CD4-positive, alpha-beta T cell (primary cell): ENCODE data around the gene SH2D5. TPM values are rescaled to one million over a fixed set of nuclear protein-coding genes. Genes with fewer than 3 reads are reported as not detected.

ENCODE experiments used
- ATAC-seq: fragments of 200-7000 bp; cut with Tn5 transposase; one replicate; pipeline ENCODE4 v1.10.0; 2022; ENCODE audit warnings: mild to moderate bottlenecking; ENCODE audit not compliant: poor library complexity
- CTCF ChIA-PET: fragments of 350-600 bp; sonication (Branson Sonifier 250); formaldehyde crosslinking; loops from one replicate; lab custom pipeline; 2021; ENCODE audit warnings: antibody characterized with exemption, inconsistent platforms; lab: Charles Lee
- POLR2A ChIA-PET: fragments of 350-600 bp; sonication (Branson Sonifier 250); formaldehyde crosslinking; loops from one replicate; lab custom pipeline; 2021; ENCODE audit warnings: antibody characterized with exemption, inconsistent platforms; lab: Charles Lee
- DNase-seq, 14 experiments: peaks; one replicate each; pipeline ENCODE4 v3.0.0-alpha.2; 2013 to 2020; ENCODE audit warnings: mixed read lengths in 2 of 14
- H3K27ac ChIP-seq, 2 donors: one replicate each; pipeline versions ENCODE4 v1.5.1 to v1.7.0; 2013; ENCODE audit warnings: low read length in 2 of 2, low read depth in 1 of 2, mild to moderate bottlenecking in 1 of 2
- H3K27me3 ChIP-seq, 2 experiments: 1 replicate in 1 of 2; 2 replicates in 1 of 2; pipeline versions ENCODE4 v1.6.1 to v1.7.0; 2013; ENCODE audit warnings: low read length in 2 of 2, control low read depth in 1 of 2, mild to moderate bottlenecking in 1 of 2, moderate library complexity in 1 of 2; ENCODE audit not compliant: insufficient read depth in 2 of 2, control insufficient read depth in 1 of 2
- H3K36me3 ChIP-seq: one replicate; pipeline ENCODE4 v1.6.1; 2013; ENCODE audit warnings: low read length, control low read depth; ENCODE audit not compliant: insufficient read depth
- H3K4me1 ChIP-seq: one replicate; pipeline ENCODE4 v1.6.1; 2013; ENCODE audit warnings: low read length, control low read depth; ENCODE audit not compliant: insufficient read depth
- H3K4me3 ChIP-seq: one replicate; pipeline ENCODE4 v1.5.1; 2013; ENCODE audit warnings: mild to moderate bottlenecking, low read length, moderate library complexity
- H3K9me3 ChIP-seq, 2 experiments: 1 replicate in 1 of 2; 2 replicates in 1 of 2; pipeline versions ENCODE4 v1.6.1 to v1.7.0; 2013; ENCODE audit warnings: low read length in 2 of 2, mild to moderate bottlenecking in 2 of 2, control low read depth in 1 of 2, moderate library complexity in 1 of 2; ENCODE audit not compliant: control insufficient read depth in 1 of 2, insufficient read depth in 1 of 2
- H3K27ac Mint-ChIP-seq: one replicate; pipeline ENCODE4 v1.8.0; 2020; ENCODE audit warnings: mixed read lengths
- H3K27me3 Mint-ChIP-seq: one replicate; pipeline ENCODE4 v1.8.0; 2021; ENCODE audit warnings: mixed read lengths
- H3K36me3 Mint-ChIP-seq: one replicate; pipeline ENCODE4 v1.8.0; 2021; ENCODE audit warnings: low read depth, mixed read lengths
- H3K4me1 Mint-ChIP-seq: one replicate; pipeline ENCODE4 v1.8.0; 2021; ENCODE audit warnings: low read depth, mixed read lengths
- H3K4me3 Mint-ChIP-seq: one replicate; pipeline ENCODE4 v1.8.0; 2020; ENCODE audit warnings: mild to moderate bottlenecking, mixed read lengths
- H3K9me3 Mint-ChIP-seq: one replicate; pipeline ENCODE4 v1.8.0; 2020; ENCODE audit warnings: mixed read lengths
- intact Hi-C, 2 experiments: fragments of 100-400 bp; cut with DNase I in 1 of 2; cut with micrococcal nuclease in 1 of 2; formaldehyde crosslinking; loops; one replicate each; pipeline versions ENCODE4 v1.15.1 to v1.9.0; 2023 to 2025; cut with DNase I, micrococcal nuclease
- total RNA-seq, 174 experiments: library from RNA in 2 of 174; stranded (reverse) in 2 of 174; gene quantifications; one replicate each; pipeline ENCODE4 v1.2.3 and lab custom pipeline; 2021 to 2026
- TF ChIP-seq, protein P1 (sequence below): fragments of 200-600 bp; IDR thresholded peaks from one replicate; pipeline ENCODE4 v1.8.0; 2022; ENCODE audit warnings: antibody characterized with exemption, mild to moderate bottlenecking

Gene SH2D5
- total RNA-seq, 2 experiments from 2014 or later = 0.08 TPM; not detected in 1

DNA sequence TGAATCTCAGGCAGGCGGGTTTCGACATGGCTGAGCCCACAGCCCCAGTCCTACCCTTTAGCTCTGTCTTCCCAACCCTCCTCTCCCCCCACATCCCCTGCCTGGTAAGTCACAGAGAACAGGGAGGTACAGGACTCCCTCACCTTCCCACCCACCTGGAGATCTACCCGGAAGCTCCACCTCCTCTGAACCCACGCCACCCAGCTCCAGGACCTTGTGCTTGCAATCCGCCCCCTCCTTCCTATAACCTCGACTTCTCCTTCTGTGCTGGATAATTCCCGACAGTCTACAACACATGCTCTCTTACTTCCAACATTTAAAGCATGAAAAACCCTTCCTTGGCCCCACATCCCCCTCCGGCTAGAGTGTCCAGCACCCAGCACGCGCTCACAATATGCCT is 37.0 kb downstream of the SH2D5 start:
- no peaks in the 10 kb centered on the region for H3K36me3 Mint-ChIP-seq
- no peaks in the 10 kb centered on the region for H3K27me3 ChIP-seq
- H3K27ac Mint-ChIP-seq = no peak overlapping the region
- TF ChIP-seq, protein P1, sequence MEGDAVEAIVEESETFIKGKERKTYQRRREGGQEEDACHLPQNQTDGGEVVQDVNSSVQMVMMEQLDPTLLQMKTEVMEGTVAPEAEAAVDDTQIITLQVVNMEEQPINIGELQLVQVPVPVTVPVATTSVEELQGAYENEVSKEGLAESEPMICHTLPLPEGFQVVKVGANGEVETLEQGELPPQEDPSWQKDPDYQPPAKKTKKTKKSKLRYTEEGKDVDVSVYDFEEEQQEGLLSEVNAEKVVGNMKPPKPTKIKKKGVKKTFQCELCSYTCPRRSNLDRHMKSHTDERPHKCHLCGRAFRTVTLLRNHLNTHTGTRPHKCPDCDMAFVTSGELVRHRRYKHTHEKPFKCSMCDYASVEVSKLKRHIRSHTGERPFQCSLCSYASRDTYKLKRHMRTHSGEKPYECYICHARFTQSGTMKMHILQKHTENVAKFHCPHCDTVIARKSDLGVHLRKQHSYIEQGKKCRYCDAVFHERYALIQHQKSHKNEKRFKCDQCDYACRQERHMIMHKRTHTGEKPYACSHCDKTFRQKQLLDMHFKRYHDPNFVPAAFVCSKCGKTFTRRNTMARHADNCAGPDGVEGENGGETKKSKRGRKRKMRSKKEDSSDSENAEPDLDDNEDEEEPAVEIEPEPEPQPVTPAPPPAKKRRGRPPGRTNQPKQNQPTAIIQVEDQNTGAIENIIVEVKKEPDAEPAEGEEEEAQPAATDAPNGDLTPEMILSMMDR = no peak
- ChIA-PET CTCF (interaction anchor here (0.8 to 1.3 kb wide), 2 partner anchors 133 to 500 kb away, joined by 3 read pairs; no protein-coding TSS in a partner anchor), POLR2A (interaction anchor here (0.5 kb wide), 1 partner anchor 779 kb away, joined by 3 read pairs; no protein-coding TSS in a partner anchor)
- H3K4me1 ChIP-seq = peaks cover 13% of the 10 kb centered on the region
- intact Hi-C loops = loop anchor here (5.0 to 10.0 kb wide), 3 partner anchors 92 to 279 kb away; partner anchors contain the start of gene HP1BP3 (in 1 of the 2)
- H3K4me1 Mint-ChIP-seq = peaks cover 5% of the 10 kb centered on the region
- H3K27ac ChIP-seq = no peak overlapping the region
- H3K4me3 ChIP-seq = no peak overlapping the region
- no peaks in the 10 kb centered on the region for H3K27me3 Mint-ChIP-seq
- no peaks in the 10 kb centered on the region for H3K9me3 Mint-ChIP-seq
- peak overlapping the region; percentile 91 for H3K4me3 Mint-ChIP-seq
- ATAC-seq (no peak), DNase-seq (no peak)
- H3K9me3 ChIP-seq = no peaks in the 10 kb centered on the region
- H3K36me3 ChIP-seq = no peaks in the 10 kb centered on the region

DNA sequence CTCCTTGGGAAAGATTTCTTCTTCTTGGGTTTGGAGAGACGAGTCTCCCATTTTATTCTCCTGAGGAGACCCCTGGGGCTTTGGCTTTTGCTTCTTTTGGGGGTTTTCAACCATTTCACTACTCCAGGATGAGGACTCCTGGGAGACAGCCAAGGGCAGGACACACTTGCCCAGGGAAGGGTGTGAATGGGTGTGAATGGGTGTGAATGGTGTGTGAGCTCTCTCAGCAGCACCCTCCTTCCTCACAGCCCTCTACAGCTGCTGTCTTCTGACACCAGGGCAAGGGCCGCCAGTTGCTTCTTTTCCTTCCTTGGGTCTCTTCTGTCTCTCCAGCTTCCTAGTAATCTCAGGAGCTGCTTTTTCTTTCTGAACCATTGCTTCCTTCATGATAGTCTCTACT is 38.9 kb downstream of the SH2D5 start:
- no peak overlapping the region for H3K27ac Mint-ChIP-seq
- no peak overlapping the region for H3K27ac ChIP-seq
- no peaks in the 10 kb centered on the region for H3K9me3 Mint-ChIP-seq
- no peaks in the 10 kb centered on the region for H3K36me3 ChIP-seq
- peaks cover 13% of the 10 kb centered on the region for H3K4me1 ChIP-seq
- H3K9me3 ChIP-seq = no peaks in the 10 kb centered on the region
- ATAC-seq (no peak), DNase-seq (no peak)
- H3K4me1 Mint-ChIP-seq = peaks cover 5% of the 10 kb centered on the region
- no peaks in the 10 kb centered on the region for H3K27me3 ChIP-seq
- TF ChIP-seq, protein P1 = no peak
- ChIA-PET CTCF (no interaction called here), POLR2A (no interaction called here)
- H3K4me3 Mint-ChIP-seq = no peak overlapping the region
- no peaks in the 10 kb centered on the region for H3K27me3 Mint-ChIP-seq
- H3K36me3 Mint-ChIP-seq = no peaks in the 10 kb centered on the region
- intact Hi-C loops = loop anchor here in 1 of 2 experiments (10.0 kb wide), 2 partner anchors 201 to 281 kb away; no protein-coding TSS in a partner anchor
- H3K4me3 ChIP-seq = no peak overlapping the region

DNA sequence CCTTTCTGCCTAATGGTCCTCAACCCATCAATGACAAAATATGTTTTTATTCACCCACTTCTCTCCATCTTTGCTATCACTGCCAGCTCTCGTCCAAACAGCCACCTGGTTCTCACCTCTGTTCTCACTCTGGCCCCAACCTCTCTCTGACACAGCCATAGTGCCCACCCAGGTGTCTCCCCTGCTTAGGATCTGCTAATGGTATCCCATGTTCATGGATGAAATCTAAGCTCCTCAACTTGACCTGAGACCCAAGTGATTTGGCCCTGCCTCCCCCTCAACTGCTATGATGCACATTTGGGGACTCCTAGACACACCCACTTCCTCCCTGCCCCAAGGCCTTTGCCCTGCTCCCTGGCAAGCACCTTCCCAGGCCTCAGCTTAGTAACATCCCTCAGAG is 40.6 kb downstream of the SH2D5 start:
- Histone ChIP-seq H3K36me3 (no peaks in the 10 kb centered on the region), H3K4me1 (peaks cover 9% of the 10 kb centered on the region), H3K27ac (no peak overlapping the region), H3K27me3 (no peaks in the 10 kb centered on the region), H3K4me3 (no peak overlapping the region), H3K9me3 (no peaks in the 10 kb centered on the region)
- H3K36me3 Mint-ChIP-seq = no peaks in the 10 kb centered on the region
- H3K4me1 Mint-ChIP-seq = peaks cover 5% of the 10 kb centered on the region
- DNase-seq = no peak
- TF ChIP-seq, protein P1 = no peak
- H3K9me3 Mint-ChIP-seq = no peaks in the 10 kb centered on the region
- ChIA-PET POLR2A (no interaction called here), CTCF (no interaction called here)
- H3K27ac Mint-ChIP-seq = no peak overlapping the region
- H3K4me3 Mint-ChIP-seq = no peak overlapping the region
- no peaks in the 10 kb centered on the region for H3K27me3 Mint-ChIP-seq
- intact Hi-C loops = loop anchor here in 1 of 2 experiments (10.0 kb wide), 2 partner anchors 203 to 283 kb away; no protein-coding TSS in a partner anchor
- no peak for ATAC-seq
